GM23248 (cell line): Measurements from ENCODE around the gene CSN1S1. TPM values are rescaled to one million over a fixed set of nuclear protein-coding genes. Genes with fewer than 3 reads are reported as not detected.

ENCODE experiments used
- DNase-seq: peaks from one replicate; pipeline ENCODE4 v3.0.0-alpha.2; 2015
- H2AFZ ChIP-seq: fragments of 200-600 bp; sonication (generic); 2 replicates; pipeline ENCODE4 v1.6.1; 2016; ENCODE audit warnings: antibody characterized with exemption
- H3F3A ChIP-seq: fragments of 200-600 bp; sonication (generic); 2 replicates; pipeline ENCODE4 v1.6.1; 2016; ENCODE audit warnings: mild to moderate bottlenecking, antibody characterized with exemption, mixed run types; ENCODE audit not compliant: insufficient read depth
- H3K27ac ChIP-seq: fragments of 200-600 bp; sonication (generic); 2 replicates; pipeline ENCODE4 v1.5.1; 2016; ENCODE audit warnings: mild to moderate bottlenecking
- H3K27me3 ChIP-seq: fragments of 200-600 bp; sonication (generic); replicated peaks from 2 replicates; pipeline ENCODE4 v1.6.1; 2016; ENCODE audit warnings: mild to moderate bottlenecking; ENCODE audit not compliant: insufficient read depth
- H3K36me3 ChIP-seq: fragments of 200-600 bp; sonication (generic); 2 replicates; pipeline ENCODE4 v1.6.1; 2016; ENCODE audit warnings: low read depth, mild to moderate bottlenecking
- H3K4me1 ChIP-seq: fragments of 200-600 bp; sonication (generic); 2 replicates; pipeline ENCODE4 v1.6.1; 2016; ENCODE audit warnings: mild to moderate bottlenecking; ENCODE audit not compliant: insufficient read depth
- H3K4me2 ChIP-seq: fragments of 200-600 bp; sonication (generic); one replicate; pipeline ENCODE4 v1.6.1; 2016; ENCODE audit warnings: mild to moderate bottlenecking; ENCODE audit not compliant: unreplicated experiment
- H3K4me3 ChIP-seq: fragments of 200-600 bp; sonication (generic); 2 replicates; pipeline ENCODE4 v1.5.1; 2016; ENCODE audit warnings: mild to moderate bottlenecking
- H3K79me2 ChIP-seq: fragments of 200-600 bp; sonication (generic); 2 replicates; pipeline ENCODE4 v1.6.1; 2016; ENCODE audit warnings: mild to moderate bottlenecking; ENCODE audit not compliant: insufficient read depth
- H3K9ac ChIP-seq: fragments of 200-600 bp; sonication (generic); 2 replicates; pipeline ENCODE4 v1.6.1; 2016; ENCODE audit warnings: mild to moderate bottlenecking
- H3K9me2 ChIP-seq: fragments of 200-600 bp; sonication (generic); 2 replicates; pipeline ENCODE4 v1.6.1; 2016; ENCODE audit warnings: mixed run types, mild to moderate bottlenecking, moderate library complexity; ENCODE audit not compliant: insufficient read depth
- H3K9me3 ChIP-seq: fragments of 200-600 bp; sonication (generic); one replicate; pipeline ENCODE4 v1.6.1; 2017; ENCODE audit warnings: low read depth
- H4K20me1 ChIP-seq: fragments of 200-600 bp; sonication (generic); 2 replicates; pipeline ENCODE4 v1.6.0; 2016; ENCODE audit not compliant: insufficient read depth
- EZH2 ChIP-seq: fragments of 200-600 bp; sonication (generic); IDR thresholded peaks from 2 replicates; pipeline ENCODE4 v1.6.1; 2018; ENCODE audit warnings: antibody characterized with exemption, mild to moderate bottlenecking; ENCODE audit not compliant: insufficient read depth, poor library complexity, severe bottlenecking
- EZH2phosphoT487 ChIP-seq: fragments of 200-600 bp; sonication (generic); IDR thresholded peaks from 2 replicates; pipeline ENCODE4 v1.6.1; 2018; ENCODE audit warnings: antibody characterized with exemption, moderate library complexity, mild to moderate bottlenecking, low read depth; ENCODE audit not compliant: insufficient read depth
- WGBS, 2 experiments: methylation state at CpG; one replicate each; pipeline ENCODE4 v1.1.6; 2015 to 2017; ENCODE audit warnings: low lambda C conversion rate in 2 of 2, low coverage in 1 of 2; ENCODE audit errors: missing lambda C conversion rate in 2 of 2; 5-methylcytosine and 5-hydroxymethylcytosine counted together
- in situ Hi-C: fragments of 300-500 bp; cut with MboI; formaldehyde crosslinking; loops from 2 replicates; pipeline ENCODE4 v1.15.0; 2020
- polyA plus RNA-seq: library from polyadenylated mRNA; unstranded; fragments of >200 nt; fragmentation: Nextera tagmentation; extraction: Ambion mirVana; gene quantifications from 2 replicates; pipeline ENCODE4 v1.2.1, GENCODE V29; 2016
- total RNA-seq: library from RNA; depleted of rRNA; stranded (reverse); fragments of >200 nt; shearing (Covaris generic); gene quantifications from 2 replicates; pipeline ENCODE4 v1.2.3, GENCODE V29; 2014

The CSN1S1 gene
- total and polyA plus RNA-seq, 2 experiments from 2014 or later = not detected

DNA sequence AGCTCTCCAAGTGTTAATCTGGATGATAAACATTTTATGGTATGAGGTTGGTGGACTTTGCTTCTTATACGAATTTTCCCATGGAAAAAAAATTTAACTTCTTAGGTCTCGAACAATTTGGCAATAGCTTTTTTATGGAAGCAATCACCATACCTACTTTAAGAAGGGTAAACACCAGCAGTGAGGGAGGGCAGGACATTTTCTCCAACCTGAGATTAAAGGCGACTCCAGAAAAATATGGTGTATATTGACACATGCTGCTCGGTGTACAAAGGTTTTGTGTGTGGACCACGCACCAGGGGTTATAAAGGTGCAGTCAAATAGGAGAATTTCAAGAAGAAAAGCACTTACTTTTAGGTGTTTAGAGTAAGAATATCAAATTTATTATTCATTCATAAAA lies 36.7 kb upstream of the CSN1S1 start:
- H3K79me2 ChIP-seq = no peaks in the 10 kb centered on the region
- TF ChIP-seq EZH2 = no peak
- H2AFZ ChIP-seq = no peak overlapping the region
- no peaks in the 10 kb centered on the region for H3K4me1 ChIP-seq
- no peak for DNase-seq
- no peaks in the 10 kb centered on the region for H4K20me1 ChIP-seq
- no peak overlapping the region for H3K27ac ChIP-seq
- H3K27me3 ChIP-seq = no peaks in the 10 kb centered on the region
- WGBS, 2 experiments = 41 to 46% methylated on average over 5 of the region's 5 CpGs
- no peak overlapping the region for H3K4me2 ChIP-seq
- H3K36me3 ChIP-seq = no peaks in the 10 kb centered on the region
- no peak overlapping the region for H3K4me3 ChIP-seq
- no peaks in the 10 kb centered on the region for H3F3A ChIP-seq
- H3K9me3 ChIP-seq = no peaks in the 10 kb centered on the region
- H3K9me2 ChIP-seq = no peaks in the 10 kb centered on the region
- H3K9ac ChIP-seq = no peak overlapping the region
- in situ Hi-C loops = no loop called here

DNA sequence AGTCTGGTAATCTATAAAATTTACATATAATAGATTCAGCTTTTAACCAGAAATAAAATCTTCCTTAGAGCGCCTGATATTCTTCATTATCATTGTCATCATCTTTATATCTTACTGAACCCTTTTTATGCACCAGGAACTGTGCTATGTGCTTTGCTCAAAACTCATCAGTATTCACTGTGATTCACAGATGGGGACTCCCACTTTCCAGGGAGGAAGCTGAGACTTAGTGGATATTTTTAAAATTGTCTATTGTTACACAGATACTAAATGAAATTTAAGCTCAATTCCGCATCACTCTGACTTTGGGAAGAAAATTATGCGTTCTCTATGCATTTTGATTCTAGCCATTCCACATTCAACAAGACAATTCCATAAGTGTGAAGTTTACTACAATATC lies 36.1 kb upstream of the CSN1S1 start:
- H3K4me1 ChIP-seq = no peaks in the 10 kb centered on the region
- no peaks in the 10 kb centered on the region for H3K27me3 ChIP-seq
- no peak overlapping the region for H2AFZ ChIP-seq
- in situ Hi-C loops = no loop called here
- no peaks in the 10 kb centered on the region for H3K9me3 ChIP-seq
- no peak overlapping the region for H3K4me2 ChIP-seq
- H3K9me2 ChIP-seq = no peaks in the 10 kb centered on the region
- no peak for TF ChIP-seq EZH2
- no peak for TF ChIP-seq EZH2phosphoT487
- WGBS, 2 experiments = 83 to 87% methylated on average over 3 of the region's 3 CpGs
- no peaks in the 10 kb centered on the region for H3K79me2 ChIP-seq
- H3K9ac ChIP-seq = no peak overlapping the region
- no peak for DNase-seq
- no peaks in the 10 kb centered on the region for H3F3A ChIP-seq
- H3K36me3 ChIP-seq = no peaks in the 10 kb centered on the region
- no peak overlapping the region for H3K27ac ChIP-seq
- H4K20me1 ChIP-seq = no peaks in the 10 kb centered on the region
- no peak overlapping the region for H3K4me3 ChIP-seq

DNA sequence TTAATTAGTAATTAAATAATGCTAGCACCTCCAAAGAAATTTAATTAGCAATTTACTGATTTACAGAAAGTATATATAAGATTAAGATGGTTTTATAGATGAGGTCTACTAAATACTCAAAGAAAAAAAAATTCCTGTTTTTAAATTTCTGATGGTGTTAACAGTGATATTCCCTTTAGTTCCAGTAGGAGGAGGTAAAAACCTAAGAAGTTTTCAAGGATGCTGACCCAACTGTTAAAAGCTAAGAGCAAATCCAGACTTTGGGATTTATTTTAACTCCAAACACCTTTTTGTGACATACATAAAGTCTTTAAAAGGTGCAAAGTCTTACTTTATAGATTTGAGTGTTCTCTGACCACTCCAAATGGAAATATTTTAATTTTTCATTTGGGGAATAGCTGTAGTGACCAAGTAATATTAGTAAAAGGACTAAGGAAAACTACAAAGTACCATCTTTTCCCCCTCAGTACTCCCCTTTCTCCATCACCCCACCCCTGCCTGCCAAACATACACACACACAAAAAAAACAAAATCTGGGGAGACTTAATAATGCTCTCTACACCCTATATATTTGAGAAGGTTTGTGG lies 34.2 kb upstream of the CSN1S1 start:
- Histone ChIP-seq H3K27me3 (no peaks in the 10 kb centered on the region), H3K36me3 (no peaks in the 10 kb centered on the region), H2AFZ (no peak overlapping the region), H3K9ac (no peak overlapping the region), H3K9me2 (no peaks in the 10 kb centered on the region), H3K4me1 (no peaks in the 10 kb centered on the region), H3K4me2 (no peak overlapping the region), H4K20me1 (no peaks in the 10 kb centered on the region), H3K27ac (no peak overlapping the region), H3F3A (no peaks in the 10 kb centered on the region), H3K9me3 (no peaks in the 10 kb centered on the region), H3K4me3 (no peak overlapping the region), H3K79me2 (no peaks in the 10 kb centered on the region)
- in situ Hi-C loops = no loop called here
- DNase-seq = peak; percentile 54
- no peak for TF ChIP-seq EZH2
- TF ChIP-seq EZH2phosphoT487 = no peak

DNA sequence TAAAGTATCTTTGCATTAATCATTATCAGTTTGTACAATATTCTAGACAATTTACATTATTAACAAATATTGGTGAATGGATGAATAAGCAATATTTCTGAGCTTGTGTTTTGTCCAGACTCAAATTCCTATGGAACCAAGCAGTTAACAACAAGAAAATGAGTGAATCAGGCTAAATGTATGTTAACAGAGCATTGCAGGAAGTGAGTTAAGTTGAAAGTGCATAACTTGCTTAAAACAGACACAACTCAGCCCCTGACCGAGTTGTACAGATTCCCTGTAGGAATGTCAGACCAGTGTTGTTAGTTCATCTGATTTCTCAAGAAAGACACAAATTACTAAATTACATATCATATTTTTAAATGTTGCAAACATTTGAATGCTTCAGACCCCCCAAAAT lies 23.7 kb upstream of the CSN1S1 start:
- peak; percentile 43 for DNase-seq

DNA sequence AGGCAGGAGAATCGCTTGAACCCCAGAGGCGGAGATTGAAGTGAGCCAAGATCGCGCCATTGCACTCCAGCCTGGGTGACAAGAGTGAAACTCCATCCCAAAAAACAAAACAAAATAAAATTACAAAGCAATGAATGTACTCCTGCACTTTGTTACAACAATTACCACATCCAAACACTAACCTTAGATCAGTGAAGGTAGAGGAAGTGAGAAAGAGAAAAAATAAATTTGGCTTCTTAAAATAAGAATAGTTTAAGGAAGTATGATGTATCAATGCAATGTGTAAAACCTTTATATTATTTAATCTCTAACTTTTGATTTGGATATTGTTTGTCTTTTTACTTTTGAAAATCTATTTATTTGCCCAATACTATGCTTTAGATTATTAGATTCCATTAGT lies 21.7 kb upstream of the CSN1S1 start:
- H3K4me1 ChIP-seq = peaks cover 18% of the 10 kb centered on the region
- H3K9me3 ChIP-seq = no peaks in the 10 kb centered on the region
- peaks cover 6% of the 10 kb centered on the region; the same call in 1 of the 2 replicates for H3F3A ChIP-seq
- WGBS, 2 experiments = 91 to 95% methylated on average over 4 of the region's 4 CpGs
- no peak for DNase-seq
- no peak overlapping the region for H2AFZ ChIP-seq
- no peak for TF ChIP-seq EZH2
- no peak for TF ChIP-seq EZH2phosphoT487
- no peak overlapping the region for H3K27ac ChIP-seq
- in situ Hi-C loops = no loop called here
- H3K4me3 ChIP-seq = no peak overlapping the region
- H3K27me3 ChIP-seq = no peaks in the 10 kb centered on the region
- no peaks in the 10 kb centered on the region for H3K79me2 ChIP-seq
- H3K4me2 ChIP-seq = no peak overlapping the region
- H3K9ac ChIP-seq = no peak overlapping the region
- H4K20me1 ChIP-seq = no peaks in the 10 kb centered on the region
- H3K36me3 ChIP-seq = no peaks in the 10 kb centered on the region
- no peaks in the 10 kb centered on the region for H3K9me2 ChIP-seq

More for the DNA sequence above, 23.7 kb upstream of the CSN1S1 start:
- H3K79me2 ChIP-seq = no peaks in the 10 kb centered on the region
- peak overlapping the region; percentile 45; the same call in 1 of the 2 replicates for H2AFZ ChIP-seq
- no peaks in the 10 kb centered on the region for H3K9me2 ChIP-seq
- H3K4me1 ChIP-seq = peaks cover 18% of the 10 kb centered on the region
- H3K9me3 ChIP-seq = no peaks in the 10 kb centered on the region
- 0 out of 2 replicates have a peak overlapping the region, but pooled peaks have one; percentile 19 for H3K27ac ChIP-seq
- no peak overlapping the region for H3K4me2 ChIP-seq
- WGBS, 2 experiments = 3 to 14% methylated on average over 1 of the region's 1 CpG
- H3F3A ChIP-seq = peaks cover 6% of the 10 kb centered on the region; the same call in 1 of the 2 replicates
- TF ChIP-seq EZH2 (no peak), EZH2phosphoT487 (no peak)
- H3K4me3 ChIP-seq = no peak overlapping the region
- H3K9ac ChIP-seq = no peak overlapping the region
- in situ Hi-C loops = no loop called here
- no peaks in the 10 kb centered on the region for H3K36me3 ChIP-seq
- no peaks in the 10 kb centered on the region for H3K27me3 ChIP-seq
- H4K20me1 ChIP-seq = no peaks in the 10 kb centered on the region
